Neuronal stem cell (in vitro differentiated cells): ENCODE results near the gene SQSTM1.
A peak's percentile ranks its signal among the peaks of the same experiment; 100 is the strongest.

Source experiments
- DNase-seq: peaks from one replicate; pipeline ENCODE4 v3.0.0-alpha.2; 2013; ENCODE audit warnings: low spot score
- H2AFZ ChIP-seq: one replicate; pipeline ENCODE4 v1.6.1; 2013; ENCODE audit warnings: mild to moderate bottlenecking, low read length, inconsistent platforms
- H2AK5ac ChIP-seq: 2 replicates; pipeline ENCODE4 v1.6.1; 2013; ENCODE audit warnings: low read depth, mild to moderate bottlenecking, inconsistent platforms, low read length, moderate library complexity, mixed read lengths
- H2BK120ac ChIP-seq: 2 replicates; pipeline ENCODE4 v1.6.1; 2013; ENCODE audit warnings: low read depth, mild to moderate bottlenecking, inconsistent platforms, low read length, moderate library complexity, mixed read lengths
- H2BK12ac ChIP-seq: one replicate; pipeline ENCODE4 v1.6.1; 2013; ENCODE audit warnings: low read length, inconsistent platforms
- H2BK15ac ChIP-seq: 2 replicates; pipeline ENCODE4 v1.6.1; 2013; ENCODE audit warnings: mild to moderate bottlenecking, low read length, inconsistent platforms, mixed read lengths
- H2BK5ac ChIP-seq: one replicate; pipeline ENCODE4 v1.6.1; 2013; ENCODE audit warnings: inconsistent platforms, mild to moderate bottlenecking, low read length, moderate library complexity
- H3K14ac ChIP-seq: one replicate; pipeline ENCODE4 v1.6.1; 2013; ENCODE audit warnings: low read length, inconsistent platforms
- H3K18ac ChIP-seq: 2 replicates; pipeline ENCODE4 v1.6.1; 2013; ENCODE audit warnings: low read length, inconsistent platforms
- H3K23ac ChIP-seq: 2 replicates; pipeline ENCODE4 v1.6.1; 2013; ENCODE audit warnings: low read depth, mild to moderate bottlenecking, mixed read lengths, low read length, inconsistent platforms; ENCODE audit not compliant: poor library complexity
- H3K27ac ChIP-seq: replicated peaks from 3 replicates; pipeline ENCODE4 v1.5.1; 2013; ENCODE audit warnings: low read length, inconsistent platforms
- H3K27me3 ChIP-seq, 3 experiments: 2 replicates each; pipeline ENCODE4 v1.6.1; 2013; ENCODE audit warnings: low read length in 3 of 3, mild to moderate bottlenecking in 2 of 3, inconsistent platforms in 1 of 3, low read depth in 1 of 3, mixed read lengths in 1 of 3, moderate library complexity in 1 of 3; ENCODE audit not compliant: control insufficient read depth in 3 of 3, insufficient read depth in 3 of 3
- H3K36me3 ChIP-seq, 2 donors: replicated peaks in 1 of 2; 2 replicates each; pipeline ENCODE4 v1.6.1; 2013; ENCODE audit warnings: low read length in 2 of 2; ENCODE audit not compliant: control insufficient read depth in 2 of 2, insufficient read depth in 2 of 2
- H3K4ac ChIP-seq: 2 replicates; pipeline ENCODE4 v1.6.1; 2013; ENCODE audit warnings: inconsistent platforms, mild to moderate bottlenecking, low read length, moderate library complexity
- H3K4me1 ChIP-seq, 2 donors: 1 replicate in 1 of 2; 2 replicates in 1 of 2; pipeline ENCODE4 v1.6.1; 2013; ENCODE audit warnings: low read length in 2 of 2, low read depth in 1 of 2; ENCODE audit not compliant: control insufficient read depth in 2 of 2, insufficient read depth in 1 of 2
- H3K4me2 ChIP-seq: one replicate; pipeline ENCODE4 v1.6.1; 2013; ENCODE audit warnings: mild to moderate bottlenecking, low read length, inconsistent platforms; ENCODE audit not compliant: insufficient read depth, poor library complexity, severe bottlenecking
- H3K4me3 ChIP-seq, 2 donors: 2 replicates each; pipeline ENCODE4 v1.5.1; 2013; ENCODE audit warnings: low read length in 2 of 2, mild to moderate bottlenecking in 2 of 2, inconsistent platforms in 1 of 2, moderate library complexity in 1 of 2
- H3K79me1 ChIP-seq: one replicate; pipeline ENCODE4 v1.6.1; 2013; ENCODE audit warnings: low read depth, mild to moderate bottlenecking, inconsistent platforms, low read length, moderate library complexity
- H3K9ac ChIP-seq: one replicate; pipeline ENCODE4 v1.6.1; 2013; ENCODE audit warnings: mild to moderate bottlenecking, low read depth, low read length, inconsistent platforms; ENCODE audit not compliant: poor library complexity
- H3K9me3 ChIP-seq, 2 donors: replicated peaks in 1 of 2; 2 replicates each; pipeline versions ENCODE3 to v1.6.1; 2013; ENCODE audit warnings: low read length in 2 of 2, mild to moderate bottlenecking in 2 of 2, inconsistent platforms in 1 of 2, low read depth in 1 of 2, mixed read lengths in 1 of 2, moderate library complexity in 1 of 2; ENCODE audit not compliant: control insufficient read depth in 2 of 2, insufficient read depth in 1 of 2
- H4K8ac ChIP-seq: one replicate; pipeline ENCODE4 v1.6.1; 2013; ENCODE audit warnings: low read depth, mild to moderate bottlenecking, inconsistent platforms, low read length, moderate library complexity
- H4K91ac ChIP-seq: one replicate; pipeline ENCODE4 v1.6.1; 2013; ENCODE audit warnings: low read length, low read depth, mild to moderate bottlenecking, inconsistent platforms; ENCODE audit not compliant: poor library complexity
- WGBS, 2 donors: extraction: QIAGEN DNeasy Blood & Tissue Kit; methylation state at CpG; one replicate each; pipeline ENCODE4 v1.1.7; 2013; ENCODE audit warnings: missing lambda C conversion rate in 2 of 2, mixed read lengths in 1 of 2; ENCODE audit not compliant: insufficient read length in 2 of 2, insufficient replicate concordance in 1 of 2; ENCODE audit errors: extremely low coverage in 2 of 2; 5-methylcytosine and 5-hydroxymethylcytosine counted together

Gene SQSTM1

DNA sequence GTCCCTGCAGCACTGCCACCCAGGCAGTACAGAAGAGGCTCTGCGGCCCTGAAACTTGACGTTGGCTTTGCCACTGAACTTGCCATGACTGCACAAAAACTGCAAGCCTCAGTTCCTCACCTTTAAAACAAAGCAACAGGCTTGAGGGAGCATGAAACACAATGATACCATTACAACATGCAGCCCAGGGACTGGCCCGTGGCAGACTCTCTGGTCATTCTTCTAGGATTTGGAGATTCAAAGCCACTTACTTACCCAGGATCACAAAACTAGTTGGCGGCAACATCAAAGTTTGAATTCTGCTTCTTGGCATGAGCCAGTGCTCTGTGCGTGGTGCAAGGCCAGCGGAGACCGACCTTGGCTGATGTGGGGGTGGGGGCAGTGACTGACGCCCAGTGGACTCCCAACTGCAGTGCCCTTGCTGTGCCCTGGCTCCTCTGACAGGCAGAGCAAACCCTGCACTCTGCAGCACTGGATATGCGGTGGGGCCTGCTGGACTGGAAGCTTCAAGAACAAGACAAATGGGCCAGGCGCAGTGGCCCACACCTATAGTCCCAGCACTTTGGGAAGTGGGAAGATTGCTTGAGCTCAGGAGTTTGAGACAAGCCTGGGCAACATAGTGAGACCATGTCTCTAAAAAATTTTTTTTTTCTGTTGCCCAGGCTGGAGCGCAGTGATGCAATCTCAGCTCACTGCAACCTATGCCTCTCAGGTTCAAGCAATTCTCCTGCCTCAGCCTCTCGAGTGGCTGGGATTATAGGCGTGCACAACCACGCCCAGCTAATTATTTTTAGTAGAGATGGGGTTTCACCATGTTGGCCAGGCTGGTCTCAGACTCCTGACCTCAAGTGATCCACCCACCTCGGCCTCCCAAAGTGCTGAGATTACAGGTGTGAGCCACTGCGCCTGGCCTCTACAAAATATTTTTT lies 18.9 kb downstream of the SQSTM1 start:
- no peak overlapping the region for H2AFZ ChIP-seq
- no peak overlapping the region for H3K4me3 ChIP-seq
- H3K4ac ChIP-seq: no peak overlapping the region
- peaks cover 10 to 11% of the 10 kb centered on the region in 2 donors for H3K9me3 ChIP-seq
- no peak overlapping the region for H4K91ac ChIP-seq
- no peak overlapping the region for H2BK15ac ChIP-seq
- no peak overlapping the region for H3K27ac ChIP-seq
- no peak overlapping the region for H2BK12ac ChIP-seq
- no peak overlapping the region for H4K8ac ChIP-seq
- no peak for DNase-seq
- peak overlapping the region; percentile 89 for H3K23ac ChIP-seq
- no peaks in the 10 kb centered on the region for H3K27me3 ChIP-seq
- no peak overlapping the region for H3K14ac ChIP-seq
- no peak overlapping the region for H2BK5ac ChIP-seq
- H3K79me1 ChIP-seq: peaks cover 4% of the 10 kb centered on the region
- no peak overlapping the region for H3K4me2 ChIP-seq
- H3K9ac ChIP-seq: no peak overlapping the region
- no peak overlapping the region for H2BK120ac ChIP-seq
- H3K18ac ChIP-seq: no peak overlapping the region
- no peaks in the 10 kb centered on the region for H3K4me1 ChIP-seq
- H2AK5ac ChIP-seq: no peak overlapping the region
- no CpG with 5 or more reads among the region's 16 CpGs for WGBS, 2 donors
- H3K36me3 ChIP-seq: peaks cover 54 to 81% of the 10 kb centered on the region in 2 donors

DNA sequence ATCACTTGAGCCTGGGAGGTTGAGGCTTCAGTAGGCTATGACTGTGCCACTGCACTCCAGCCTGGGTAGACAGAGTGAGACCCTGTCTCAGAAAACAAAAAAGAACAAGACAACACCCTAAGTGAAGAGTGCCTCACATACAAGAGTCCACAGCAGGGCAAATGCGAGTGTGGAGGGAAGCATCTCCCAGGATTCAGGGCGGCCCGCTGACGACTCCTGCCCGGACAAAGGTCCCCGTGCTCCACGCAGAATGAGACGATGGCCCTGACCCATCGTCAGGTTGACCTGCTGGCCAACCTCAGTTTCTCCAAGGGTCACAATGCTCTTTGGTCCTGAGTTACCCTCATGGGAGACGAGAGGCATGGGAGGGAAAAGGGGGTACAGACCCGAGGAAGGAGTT lies 19.6 kb downstream of the SQSTM1 start:
- no peak overlapping the region for H3K4me2 ChIP-seq
- H4K8ac ChIP-seq: no peak overlapping the region
- WGBS, 2 donors: no CpG with 5 or more reads among the region's 11 CpGs
- H3K27me3 ChIP-seq: no peaks in the 10 kb centered on the region
- no peak overlapping the region for H3K9ac ChIP-seq
- peaks cover 4% of the 10 kb centered on the region for H3K79me1 ChIP-seq
- peak overlapping the region in 1 of 2 donors; percentile 30 for H3K4me3 ChIP-seq
- H2BK5ac ChIP-seq: peak overlapping the region; percentile 42
- H2AFZ ChIP-seq: no peak overlapping the region
- H3K4me1 ChIP-seq: no peaks in the 10 kb centered on the region
- H3K14ac ChIP-seq: no peak overlapping the region
- no peak overlapping the region for H4K91ac ChIP-seq
- no peak overlapping the region for H2BK120ac ChIP-seq
- H3K9me3 ChIP-seq: peaks cover 11 to 15% of the 10 kb centered on the region in 2 donors
- H3K23ac ChIP-seq: no peak overlapping the region
- no peak overlapping the region for H2BK15ac ChIP-seq
- H3K27ac ChIP-seq: no peak overlapping the region
- no peak overlapping the region for H2BK12ac ChIP-seq
- no peak overlapping the region for H2AK5ac ChIP-seq
- H3K4ac ChIP-seq: no peak overlapping the region
- no peak for DNase-seq
- H3K18ac ChIP-seq: no peak overlapping the region
- peaks cover 54 to 84% of the 10 kb centered on the region in 2 donors for H3K36me3 ChIP-seq

DNA sequence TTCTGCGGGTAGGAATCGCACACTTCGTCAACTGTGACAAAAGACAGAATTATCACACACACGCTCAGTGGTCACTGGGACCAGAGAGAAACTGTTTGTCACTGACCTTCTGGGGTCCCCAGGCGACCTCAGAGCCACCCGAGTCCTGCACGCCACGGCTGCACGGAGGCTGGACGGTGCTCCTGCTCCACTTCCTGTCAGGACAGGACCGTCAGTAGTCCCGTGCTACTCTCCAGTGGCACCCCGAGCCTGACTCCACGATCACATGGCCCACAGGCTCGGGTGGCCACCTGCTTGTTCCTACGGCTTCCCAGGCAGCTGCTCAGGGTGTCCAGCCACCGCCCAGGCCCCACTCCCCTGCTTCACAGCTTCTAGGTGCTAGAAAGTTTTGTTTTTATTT lies 20.1 kb downstream of the SQSTM1 start:
- Histone ChIP-seq H3K23ac (peak overlapping the region; percentile 65), H3K4me3 (peak overlapping the region in 1 of 2 donors; percentile 30), H3K18ac (no peak overlapping the region), H3K9me3 (peaks cover 12 to 20% of the 10 kb centered on the region in 2 donors), H2AFZ (no peak overlapping the region), H2BK5ac (no peak overlapping the region), H3K4ac (no peak overlapping the region), H3K9ac (no peak overlapping the region), H2BK120ac (no peak overlapping the region), H3K27me3 (no peaks in the 10 kb centered on the region), H3K4me2 (no peak overlapping the region), H3K79me1 (peaks cover 4% of the 10 kb centered on the region), H4K8ac (peak overlapping the region; percentile 56), H4K91ac (no peak overlapping the region), H2AK5ac (no peak overlapping the region), H3K36me3 (peaks cover 56 to 85% of the 10 kb centered on the region in 2 donors), H2BK12ac (no peak overlapping the region), H2BK15ac (no peak overlapping the region), H3K14ac (no peak overlapping the region), H3K27ac (no peak overlapping the region), H3K4me1 (no peaks in the 10 kb centered on the region)
- no CpG with 5 or more reads among the region's 17 CpGs for WGBS, 2 donors
- no peak for DNase-seq

DNA sequence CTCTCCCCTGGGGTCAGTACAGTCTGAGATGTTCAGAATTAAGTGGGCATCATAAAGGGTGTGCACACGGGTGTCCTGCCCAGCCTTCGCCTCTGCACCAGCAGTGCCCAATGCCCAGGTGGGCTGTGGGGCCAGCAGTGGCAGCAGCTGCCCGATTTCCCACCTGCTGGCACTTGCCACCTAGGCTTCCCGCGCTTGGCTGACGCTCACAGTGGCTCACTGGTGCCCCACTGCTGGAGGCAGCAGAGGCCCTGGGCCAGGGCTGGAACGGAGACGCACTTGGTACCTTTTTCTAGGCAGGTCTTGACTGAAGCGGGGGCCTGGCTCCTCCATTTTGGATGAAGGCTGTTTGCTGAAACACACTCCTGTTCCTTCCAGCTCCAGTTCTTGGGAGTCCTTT lies 20.9 kb downstream of the SQSTM1 start:
- H3K18ac ChIP-seq: no peak overlapping the region
- no peak overlapping the region for H3K4ac ChIP-seq
- H2BK5ac ChIP-seq: no peak overlapping the region
- H3K4me2 ChIP-seq: no peak overlapping the region
- H3K9ac ChIP-seq: no peak overlapping the region
- H2AK5ac ChIP-seq: no peak overlapping the region
- no CpG with 5 or more reads among the region's 9 CpGs for WGBS, 2 donors
- H2AFZ ChIP-seq: no peak overlapping the region
- peaks cover 53 to 84% of the 10 kb centered on the region in 2 donors for H3K36me3 ChIP-seq
- peaks cover 13 to 28% of the 10 kb centered on the region in 2 donors for H3K9me3 ChIP-seq
- H4K91ac ChIP-seq: no peak overlapping the region
- H2BK120ac ChIP-seq: no peak overlapping the region
- H3K14ac ChIP-seq: no peak overlapping the region
- H3K4me1 ChIP-seq: no peaks in the 10 kb centered on the region
- no peak overlapping the region for H2BK12ac ChIP-seq
- no peak overlapping the region for H3K23ac ChIP-seq
- DNase-seq: no peak
- H2BK15ac ChIP-seq: no peak overlapping the region
- H4K8ac ChIP-seq: no peak overlapping the region
- no peak overlapping the region for H3K27ac ChIP-seq
- peaks cover 4% of the 10 kb centered on the region for H3K79me1 ChIP-seq
- no peak overlapping the region for H3K4me3 ChIP-seq
- H3K27me3 ChIP-seq: no peaks in the 10 kb centered on the region
